SK-N-SH (cell line): ENCODE results near the gene CENPL.

ENCODE experiments used
- EZH2phosphoT487 ChIP-seq: fragments of 200-600 bp; sonication (generic); IDR thresholded peaks from 2 replicates; pipeline ENCODE4 v1.6.1; 2017; ENCODE audit warnings: low read depth, mixed run types, mild to moderate bottlenecking, antibody characterized with exemption, moderate library complexity, borderline replicate concordance
- FOXJ3 ChIP-seq: sonication (generic); formaldehyde crosslinking; IDR thresholded peaks from 2 replicates; pipeline ENCODE4 v1.5.1; 2020; ENCODE audit warnings: mild to moderate bottlenecking, missing genetic modification reagents
- RCOR1 ChIP-seq: fragments of 150-350 bp; IDR thresholded peaks from 2 replicates; pipeline ENCODE4 v1.6.1; 2017; ENCODE audit warnings: antibody characterized with exemption, low read length
- TAF1 ChIP-seq: IDR thresholded peaks from 2 replicates; pipeline ENCODE4 v1.6.1; 2012; ENCODE audit warnings: low read depth, mild to moderate bottlenecking, low read length, moderate library complexity, borderline replicate concordance
- TF ChIP-seq, protein P1 (sequence below): IDR thresholded peaks from 2 replicates; pipeline ENCODE4 v1.4.0; 2012; ENCODE audit warnings: low read depth, borderline replicate concordance
- TF ChIP-seq, protein P2 (sequence below): IDR thresholded peaks from 2 replicates; pipeline ENCODE4 v1.4.0; 2012; ENCODE audit warnings: low read depth
- TF ChIP-seq, protein P3 (sequence below): fragments of 200-600 bp; sonication (generic); IDR thresholded peaks from 2 replicates; pipeline ENCODE4 v1.6.1; 2017; ENCODE audit warnings: antibody characterized with exemption, mild to moderate bottlenecking, moderate library complexity
- TF ChIP-seq, protein P4 (sequence below): IDR thresholded peaks from 2 replicates; pipeline ENCODE4 v1.6.1; 2012; ENCODE audit warnings: mild to moderate bottlenecking, low read depth, low read length, moderate library complexity

DNA sequence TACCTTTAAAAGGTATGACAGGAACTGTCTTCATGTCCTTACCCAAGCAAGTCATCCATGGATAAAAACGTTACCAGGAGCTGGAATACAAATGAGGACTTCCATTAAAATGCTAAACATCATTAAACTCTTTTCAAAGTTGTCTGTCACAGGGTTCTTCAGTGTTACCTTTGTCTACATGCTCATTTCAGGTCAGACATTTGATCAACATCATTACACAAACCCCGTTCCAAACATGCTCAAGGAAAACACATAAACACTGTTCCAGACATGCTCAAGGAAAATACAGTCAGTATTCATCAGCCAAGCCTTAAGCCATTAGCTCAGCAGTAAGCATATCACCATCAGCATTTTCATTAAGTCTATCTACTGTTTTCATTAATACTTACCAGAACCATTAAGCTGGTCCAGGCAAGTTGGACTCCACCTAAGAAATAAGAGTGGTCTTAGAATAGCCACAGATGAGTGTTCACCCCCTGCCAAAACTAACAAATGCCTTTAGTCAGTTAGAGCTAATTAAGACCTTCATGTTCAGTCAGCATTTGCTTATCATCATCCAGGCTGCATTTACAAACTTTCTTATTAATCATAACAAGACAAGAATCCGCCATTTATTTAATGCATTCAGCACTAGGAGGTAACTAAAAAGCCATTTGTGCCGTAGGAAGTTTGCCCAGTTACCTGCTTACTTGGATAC lies 40.9 kb upstream of the CENPL start:
- TF ChIP-seq FOXJ3 (CRISPR knock-in tag) (no peak), TAF1 (no peak), RCOR1 (no peak), EZH2phosphoT487 (no peak)
- TF ChIP-seq, protein P1, sequence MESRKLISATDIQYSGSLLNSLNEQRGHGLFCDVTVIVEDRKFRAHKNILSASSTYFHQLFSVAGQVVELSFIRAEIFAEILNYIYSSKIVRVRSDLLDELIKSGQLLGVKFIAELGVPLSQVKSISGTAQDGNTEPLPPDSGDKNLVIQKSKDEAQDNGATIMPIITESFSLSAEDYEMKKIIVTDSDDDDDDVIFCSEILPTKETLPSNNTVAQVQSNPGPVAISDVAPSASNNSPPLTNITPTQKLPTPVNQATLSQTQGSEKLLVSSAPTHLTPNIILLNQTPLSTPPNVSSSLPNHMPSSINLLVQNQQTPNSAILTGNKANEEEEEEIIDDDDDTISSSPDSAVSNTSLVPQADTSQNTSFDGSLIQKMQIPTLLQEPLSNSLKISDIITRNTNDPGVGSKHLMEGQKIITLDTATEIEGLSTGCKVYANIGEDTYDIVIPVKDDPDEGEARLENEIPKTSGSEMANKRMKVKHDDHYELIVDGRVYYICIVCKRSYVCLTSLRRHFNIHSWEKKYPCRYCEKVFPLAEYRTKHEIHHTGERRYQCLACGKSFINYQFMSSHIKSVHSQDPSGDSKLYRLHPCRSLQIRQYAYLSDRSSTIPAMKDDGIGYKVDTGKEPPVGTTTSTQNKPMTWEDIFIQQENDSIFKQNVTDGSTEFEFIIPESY: no peak
- TF ChIP-seq, protein P2, sequence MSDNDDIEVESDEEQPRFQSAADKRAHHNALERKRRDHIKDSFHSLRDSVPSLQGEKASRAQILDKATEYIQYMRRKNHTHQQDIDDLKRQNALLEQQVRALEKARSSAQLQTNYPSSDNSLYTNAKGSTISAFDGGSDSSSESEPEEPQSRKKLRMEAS: no peak
- TF ChIP-seq, protein P3, sequence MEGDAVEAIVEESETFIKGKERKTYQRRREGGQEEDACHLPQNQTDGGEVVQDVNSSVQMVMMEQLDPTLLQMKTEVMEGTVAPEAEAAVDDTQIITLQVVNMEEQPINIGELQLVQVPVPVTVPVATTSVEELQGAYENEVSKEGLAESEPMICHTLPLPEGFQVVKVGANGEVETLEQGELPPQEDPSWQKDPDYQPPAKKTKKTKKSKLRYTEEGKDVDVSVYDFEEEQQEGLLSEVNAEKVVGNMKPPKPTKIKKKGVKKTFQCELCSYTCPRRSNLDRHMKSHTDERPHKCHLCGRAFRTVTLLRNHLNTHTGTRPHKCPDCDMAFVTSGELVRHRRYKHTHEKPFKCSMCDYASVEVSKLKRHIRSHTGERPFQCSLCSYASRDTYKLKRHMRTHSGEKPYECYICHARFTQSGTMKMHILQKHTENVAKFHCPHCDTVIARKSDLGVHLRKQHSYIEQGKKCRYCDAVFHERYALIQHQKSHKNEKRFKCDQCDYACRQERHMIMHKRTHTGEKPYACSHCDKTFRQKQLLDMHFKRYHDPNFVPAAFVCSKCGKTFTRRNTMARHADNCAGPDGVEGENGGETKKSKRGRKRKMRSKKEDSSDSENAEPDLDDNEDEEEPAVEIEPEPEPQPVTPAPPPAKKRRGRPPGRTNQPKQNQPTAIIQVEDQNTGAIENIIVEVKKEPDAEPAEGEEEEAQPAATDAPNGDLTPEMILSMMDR: no peak
- TF ChIP-seq, protein P4, sequence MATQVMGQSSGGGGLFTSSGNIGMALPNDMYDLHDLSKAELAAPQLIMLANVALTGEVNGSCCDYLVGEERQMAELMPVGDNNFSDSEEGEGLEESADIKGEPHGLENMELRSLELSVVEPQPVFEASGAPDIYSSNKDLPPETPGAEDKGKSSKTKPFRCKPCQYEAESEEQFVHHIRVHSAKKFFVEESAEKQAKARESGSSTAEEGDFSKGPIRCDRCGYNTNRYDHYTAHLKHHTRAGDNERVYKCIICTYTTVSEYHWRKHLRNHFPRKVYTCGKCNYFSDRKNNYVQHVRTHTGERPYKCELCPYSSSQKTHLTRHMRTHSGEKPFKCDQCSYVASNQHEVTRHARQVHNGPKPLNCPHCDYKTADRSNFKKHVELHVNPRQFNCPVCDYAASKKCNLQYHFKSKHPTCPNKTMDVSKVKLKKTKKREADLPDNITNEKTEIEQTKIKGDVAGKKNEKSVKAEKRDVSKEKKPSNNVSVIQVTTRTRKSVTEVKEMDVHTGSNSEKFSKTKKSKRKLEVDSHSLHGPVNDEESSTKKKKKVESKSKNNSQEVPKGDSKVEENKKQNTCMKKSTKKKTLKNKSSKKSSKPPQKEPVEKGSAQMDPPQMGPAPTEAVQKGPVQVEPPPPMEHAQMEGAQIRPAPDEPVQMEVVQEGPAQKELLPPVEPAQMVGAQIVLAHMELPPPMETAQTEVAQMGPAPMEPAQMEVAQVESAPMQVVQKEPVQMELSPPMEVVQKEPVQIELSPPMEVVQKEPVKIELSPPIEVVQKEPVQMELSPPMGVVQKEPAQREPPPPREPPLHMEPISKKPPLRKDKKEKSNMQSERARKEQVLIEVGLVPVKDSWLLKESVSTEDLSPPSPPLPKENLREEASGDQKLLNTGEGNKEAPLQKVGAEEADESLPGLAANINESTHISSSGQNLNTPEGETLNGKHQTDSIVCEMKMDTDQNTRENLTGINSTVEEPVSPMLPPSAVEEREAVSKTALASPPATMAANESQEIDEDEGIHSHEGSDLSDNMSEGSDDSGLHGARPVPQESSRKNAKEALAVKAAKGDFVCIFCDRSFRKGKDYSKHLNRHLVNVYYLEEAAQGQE: no peak
